ENCODE data around the gene PTPRK.

PTPRK gene

DNA sequence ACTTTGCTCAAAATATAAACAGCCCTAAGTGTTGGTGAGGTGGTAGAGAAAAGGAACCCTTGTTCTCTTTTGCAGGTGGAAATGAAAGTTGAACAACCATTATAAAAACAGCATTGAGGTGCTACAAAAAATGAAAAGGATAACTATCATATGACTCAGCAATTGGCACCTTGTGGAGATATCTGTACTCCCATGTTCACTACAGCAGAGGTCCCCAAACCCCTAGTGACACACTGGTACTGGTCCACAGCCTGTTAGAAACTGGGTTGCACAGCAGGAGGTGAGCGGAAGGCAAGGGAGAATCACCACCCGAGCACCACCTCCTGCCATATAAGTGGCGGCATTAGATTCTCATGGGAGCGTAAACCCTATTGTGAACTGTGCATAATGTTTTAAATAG is 352.2 kb downstream of the PTPRK start:
- DNase-seq, result no peak

- no peak for DNase-seq
These were observed 352.8 kb downstream of the PTPRK start for GRCh38 chr6:128167552-128167951.

GRCh38 chr6:128164254-128164653 is 356.1 kb downstream of the PTPRK start:
- DNase-seq, result no peak

DNA sequence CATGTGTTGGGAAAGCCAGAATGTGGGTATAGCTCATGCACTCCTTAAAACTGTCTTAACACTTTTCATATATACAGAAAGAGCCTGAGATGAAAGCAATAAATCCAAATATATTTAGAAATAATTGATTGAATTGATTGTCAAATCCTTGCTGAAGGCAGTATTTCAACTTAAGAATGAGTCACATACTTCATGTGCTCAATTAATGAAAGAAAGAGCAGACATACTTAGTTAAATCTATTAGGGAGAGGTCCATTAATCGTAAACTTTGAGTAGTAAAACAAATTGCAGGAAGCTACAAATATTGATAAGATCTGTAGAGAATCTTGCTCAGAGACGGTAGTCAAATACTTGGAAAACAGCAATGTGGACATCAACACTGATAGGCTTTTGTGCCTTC is 358.0 kb downstream of the PTPRK start:
- DNase-seq, result no peak

- DNase-seq, result no peak
These were observed 358.6 kb downstream of the PTPRK start for GRCh38 chr6:128161839-128162238.

DNA sequence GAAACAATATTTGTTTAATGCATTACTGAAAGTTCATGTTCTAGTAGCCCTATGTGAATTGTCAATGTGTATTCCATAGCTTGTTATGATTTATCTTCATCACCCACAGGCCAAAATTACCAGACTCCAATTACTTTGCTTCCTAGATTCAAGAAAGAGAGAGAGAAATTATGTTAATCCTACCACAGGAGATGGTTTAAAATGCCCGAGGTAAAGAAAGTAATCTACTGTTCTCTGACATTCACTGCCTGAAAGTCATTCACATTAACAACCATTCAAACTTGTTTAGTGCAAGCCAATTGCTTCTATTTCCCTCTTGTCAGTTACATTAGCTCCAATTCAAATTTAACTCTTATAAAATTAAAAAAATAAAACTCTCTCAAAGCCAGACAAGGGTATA is 359.1 kb downstream of the PTPRK start:
- no peak for DNase-seq

GRCh38 chr6:128158496-128158895 is 361.9 kb downstream of the PTPRK start:
- no peak for DNase-seq

- DNase-seq, result no peak
These were observed 363.9 kb downstream of the PTPRK start for GRCh38 chr6:128156321-128157111.

GRCh38 chr6:128155826-128156225 is 364.6 kb downstream of the PTPRK start:
- no peak for DNase-seq

DNA sequence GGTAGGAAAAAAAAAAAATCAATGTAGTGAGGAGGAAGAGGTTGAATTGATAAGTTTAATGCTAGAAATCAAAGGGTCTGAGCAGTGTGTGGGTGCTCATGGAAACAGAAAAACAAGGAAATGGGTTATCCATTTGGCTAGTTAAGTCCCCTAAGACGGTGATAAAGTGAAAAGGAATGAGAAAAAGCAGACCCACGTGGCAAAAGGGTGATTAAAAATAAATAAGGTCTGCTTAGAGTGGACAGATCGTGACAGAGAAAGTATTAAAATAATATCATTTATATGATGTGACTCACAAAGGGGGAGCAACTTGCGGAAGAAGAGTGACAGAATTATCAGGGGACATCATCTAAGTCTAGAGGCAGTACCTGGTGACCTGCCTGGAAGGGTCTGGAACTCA is 367.8 kb downstream of the PTPRK start:
- no peak for DNase-seq

DNA sequence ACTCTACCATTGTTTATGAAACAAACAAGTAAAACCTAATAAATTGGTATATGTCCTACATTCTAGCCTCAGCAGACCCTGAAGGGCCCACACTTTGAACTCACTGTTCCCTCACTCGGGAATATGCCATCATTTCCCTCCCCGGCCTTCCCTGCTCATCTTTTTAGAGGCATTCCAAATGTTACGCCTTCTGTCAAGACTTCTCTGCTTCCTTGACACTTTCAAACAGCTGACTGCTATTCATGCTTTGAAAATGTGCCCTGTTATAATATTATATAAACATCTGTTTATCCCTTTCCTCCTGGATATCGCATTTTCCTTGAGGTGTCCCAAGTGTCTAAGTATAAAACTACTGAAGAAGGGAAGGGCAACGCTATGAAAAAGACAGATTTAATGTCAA is 370.0 kb downstream of the PTPRK start:
- no peak for DNase-seq

- no peak for DNase-seq
These were observed 370.6 kb downstream of the PTPRK start for GRCh38 chr6:128149796-128150195.

DNA sequence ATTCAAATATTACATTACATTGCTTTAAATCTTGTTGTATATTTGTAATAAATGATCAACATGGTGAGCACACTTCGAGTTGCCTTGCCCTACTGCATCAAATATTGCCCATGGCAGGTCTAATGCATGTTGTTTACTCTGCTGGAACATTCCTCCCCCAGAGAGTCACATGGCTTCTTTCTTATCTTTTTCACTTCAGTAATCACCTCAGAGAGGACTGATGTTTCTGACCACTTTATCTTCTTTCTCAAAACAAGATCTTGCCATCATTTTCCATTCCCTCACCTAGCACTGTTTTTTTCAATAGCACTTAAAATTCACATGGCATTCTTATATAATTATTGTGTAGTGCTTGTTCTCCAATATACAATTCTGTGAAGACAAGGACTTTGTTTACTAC is 376.1 kb downstream of the PTPRK start:
- DNase-seq, result no peak

DNA sequence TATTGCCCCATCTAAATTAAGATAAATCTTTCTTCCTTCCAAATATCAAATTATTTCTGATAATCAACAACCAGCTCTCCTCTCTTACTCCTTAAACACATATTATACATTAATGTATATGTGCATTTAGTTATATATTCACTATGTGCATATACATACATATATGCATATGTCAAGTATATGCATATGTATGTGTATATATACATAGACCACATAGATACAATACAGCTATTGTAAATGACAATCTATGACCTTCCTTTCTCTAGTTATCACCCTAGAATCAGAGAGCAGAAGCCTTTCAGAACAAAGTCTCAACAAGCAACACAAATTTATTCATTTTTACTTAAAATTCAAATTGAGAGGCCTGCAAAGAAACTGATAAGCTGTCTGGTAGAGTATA is 378.5 kb downstream of the PTPRK start:
- DNase-seq, result no peak

DNA sequence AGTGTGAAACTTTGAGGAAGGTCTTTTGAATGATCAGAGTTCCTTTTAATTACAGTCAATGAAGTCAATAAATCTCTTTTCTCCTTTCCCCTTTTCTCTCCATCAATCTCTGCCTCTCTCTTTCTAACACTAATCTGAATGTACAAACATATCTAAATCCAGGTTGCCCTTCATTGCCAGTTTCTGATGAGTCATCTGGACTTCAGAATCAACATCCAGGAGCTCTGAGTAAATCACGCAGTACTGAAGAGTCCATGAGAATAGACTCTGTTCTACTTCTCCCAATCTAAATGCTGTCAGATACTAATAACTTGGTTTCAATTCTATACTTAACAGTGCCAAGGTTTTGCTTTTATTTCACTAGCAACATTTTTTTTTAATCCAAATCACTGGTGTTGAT is 380.9 kb downstream of the PTPRK start:
- no peak for DNase-seq

DNA sequence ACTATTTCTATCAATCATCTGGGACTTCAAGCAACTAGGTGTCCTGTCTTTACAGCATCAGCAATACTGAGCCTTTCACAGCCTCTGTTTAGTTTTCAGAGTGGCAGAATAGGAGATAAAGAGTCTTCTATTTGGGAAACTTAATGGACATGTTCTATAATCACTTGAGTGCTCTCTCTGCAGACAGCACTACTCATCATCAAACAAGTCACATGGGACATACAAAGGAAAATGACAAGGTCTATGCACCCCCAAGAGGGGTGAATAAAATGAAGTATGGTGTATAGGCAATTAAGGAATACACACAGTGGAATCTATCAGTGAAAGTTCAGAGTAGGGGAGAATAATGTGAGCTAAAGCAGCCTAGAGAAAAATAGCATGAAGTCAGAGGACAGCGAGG is 381.7 kb downstream of the PTPRK start:
- no peak for DNase-seq

GRCh38 chr6:128135325-128135724 is 385.1 kb downstream of the PTPRK start:
- DNase-seq, result no peak

DNA sequence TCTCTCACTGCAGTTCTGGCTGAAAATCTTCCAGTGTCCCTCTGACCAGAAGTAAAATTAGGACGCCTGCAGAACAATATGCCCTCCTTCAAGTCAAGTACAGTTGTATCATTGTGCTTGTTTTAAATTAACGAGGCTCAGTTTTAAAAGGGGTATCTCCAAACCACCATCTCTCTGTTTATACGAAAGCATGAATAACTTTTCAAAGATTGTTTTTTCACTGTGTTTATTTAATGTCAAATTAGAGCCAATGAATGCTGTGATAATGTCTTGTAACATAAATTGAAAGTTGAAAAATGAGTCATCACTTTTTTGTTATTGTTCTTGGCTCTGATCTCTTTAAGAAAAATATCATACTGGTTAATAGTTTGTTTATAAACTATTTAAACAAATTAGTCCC is 388.8 kb downstream of the PTPRK start:
- DNase-seq, result no peak

DNA sequence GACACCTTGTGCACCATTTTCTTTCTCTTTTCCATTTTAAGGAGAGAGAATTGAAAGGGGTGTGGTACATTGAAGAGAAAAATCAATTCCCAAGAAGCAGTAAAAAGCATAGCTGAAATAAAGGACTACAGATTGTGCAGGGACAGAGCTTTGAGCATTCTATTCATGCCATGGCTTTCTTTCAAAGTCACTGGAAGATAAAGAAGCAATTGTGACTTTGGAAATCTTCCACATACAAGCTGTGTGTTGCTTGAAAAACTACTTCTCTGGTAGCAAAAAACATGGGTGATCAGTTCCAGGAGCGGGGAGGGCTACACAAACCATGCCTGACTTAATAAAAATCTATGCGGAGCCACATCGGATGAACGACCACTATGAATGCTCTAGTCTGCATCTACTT is 389.4 kb downstream of the PTPRK start:
- no peak for DNase-seq

- no peak for DNase-seq
These were observed 390.7 kb downstream of the PTPRK start for GRCh38 chr6:128129679-128130078.

- DNase-seq, result no peak
These were observed 392.7 kb downstream of the PTPRK start for GRCh38 chr6:128127650-128128049.

- no peak for DNase-seq
These were observed 395.7 kb downstream of the PTPRK start for GRCh38 chr6:128124713-128125112.

- DNase-seq, result no peak
These were observed 398.8 kb downstream of the PTPRK start for GRCh38 chr6:128121610-128122009.

GRCh38 chr6:128121190-128121589 is 399.2 kb downstream of the PTPRK start:
- DNase-seq, result no peak

DNA sequence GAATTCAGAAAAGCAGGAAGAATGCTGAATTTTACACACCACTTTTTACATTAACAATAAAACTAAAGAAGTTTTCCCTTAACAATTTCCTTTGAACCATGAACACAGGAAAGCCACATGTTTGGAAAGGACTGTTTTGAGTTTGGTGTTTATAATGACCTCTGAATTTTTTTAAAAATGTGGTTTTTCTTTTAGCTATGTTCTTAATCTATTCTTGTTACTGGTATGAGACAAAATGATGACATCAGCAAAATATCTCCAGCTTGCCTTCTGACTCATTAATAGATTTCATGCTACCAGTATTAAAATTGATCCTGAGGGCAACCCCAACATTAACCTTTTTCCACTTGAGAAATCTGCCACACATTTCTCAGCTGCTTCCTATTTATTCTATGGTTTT is 402.0 kb downstream of the PTPRK start:
- DNase-seq, result no peak
